Tibial artery (tissue), 4 donors: Measurements from ENCODE around the gene WARS2.

ENCODE experiments used
- DNase-seq, 2 donors: peaks; one replicate each; pipeline ENCODE4 v3.0.0-alpha.2; 2019
- H3K27ac ChIP-seq, 2 donors: fragments of 200-600 bp; sonication (generic) in 1 of 2; 1 replicate in 1 of 2; 2 replicates in 1 of 2; pipeline ENCODE4 v1.5.1; 2018 to 2019; ENCODE audit warnings: mild to moderate bottlenecking in 1 of 2
- H3K27me3 ChIP-seq, 2 donors: fragments of 200-600 bp; sonication (generic) in 1 of 2; one replicate each; pipeline versions ENCODE4 v1.5.1 to v1.6.0; 2016 to 2019
- H3K36me3 ChIP-seq, 3 donors: fragments of 200-600 bp; sonication (generic) in 2 of 3; one replicate each; pipeline ENCODE4 v1.5.1; 2016 to 2019; ENCODE audit warnings: mild to moderate bottlenecking in 2 of 3
- H3K4me1 ChIP-seq, 4 donors: fragments of 200-600 bp; sonication (generic) in 2 of 4; 1 replicate in 3 of 4; 2 replicates in 1 of 4; pipeline ENCODE4 v1.5.1; 2016 to 2019
- H3K4me3 ChIP-seq, 2 donors: fragments of 200-600 bp; sonication (generic) in 1 of 2; 1 replicate in 1 of 2; 2 replicates in 1 of 2; pipeline ENCODE4 v1.5.1; 2018 to 2019; ENCODE audit warnings: mild to moderate bottlenecking in 2 of 2
- H3K9me3 ChIP-seq, 3 donors: fragments of 200-600 bp; sonication (generic) in 1 of 3; one replicate each; pipeline ENCODE4 v1.5.1; 2016 to 2019
- CTCF ChIP-seq, 2 experiments: fragments of 200-600 bp in 1 of 2; fragments of 450-650 bp in 1 of 2; IDR thresholded peaks; one replicate each; pipeline ENCODE4 v1.5.1; 2017 to 2019; ENCODE audit warnings: antibody characterized with exemption in 2 of 2, mild to moderate bottlenecking in 1 of 2, moderate library complexity in 1 of 2
- intact Hi-C: fragments of 100-400 bp; cut with DNase I; formaldehyde crosslinking; loops from one replicate; pipeline ENCODE4 v1.15.0; 2023; ENCODE audit warnings: low total_unique reads

Gene WARS2

GRCh38 chr1:119146466-119146865 lies 6.0 kb upstream of the WARS2 start:
- intact Hi-C loops, result no loop called here
- Histone ChIP-seq H3K27ac (no peak overlapping the region), H3K27me3 (no peaks in the 10 kb centered on the region), H3K9me3 (no peaks in the 10 kb centered on the region), H3K4me1 (peaks cover 0 to 22% (median 8%) of the 10 kb centered on the region in 4 donors), H3K4me3 (no peak overlapping the region), H3K36me3 (peaks cover 0 to 3% (median 0%) of the 10 kb centered on the region in 3 donors)
- no peak for DNase-seq
- no peak for TF ChIP-seq CTCF (IDR thresholded peaks at IDR 0.05)

GRCh38 chr1:119144813-119145212 lies 4.4 kb upstream of the WARS2 start:
- Histone ChIP-seq H3K36me3 (peaks cover 0 to 3% (median 0%) of the 10 kb centered on the region in 3 donors), H3K27ac (no peak overlapping the region), H3K4me3 (no peak overlapping the region), H3K4me1 (peaks cover 0 to 29% (median 12%) of the 10 kb centered on the region in 4 donors), H3K27me3 (no peaks in the 10 kb centered on the region), H3K9me3 (no peaks in the 10 kb centered on the region)
- TF ChIP-seq CTCF (IDR thresholded peaks at IDR 0.05), result no peak
- no peak for DNase-seq
- intact Hi-C loops, result no loop called here

GRCh38 chr1:119143706-119144105 lies 3.3 kb upstream of the WARS2 start:
- Histone ChIP-seq H3K27ac (no peak overlapping the region), H3K9me3 (no peaks in the 10 kb centered on the region), H3K27me3 (no peaks in the 10 kb centered on the region), H3K4me1 (peaks cover 0 to 35% (median 17%) of the 10 kb centered on the region in 4 donors), H3K4me3 (no peak overlapping the region), H3K36me3 (peaks cover 0 to 3% (median 0%) of the 10 kb centered on the region in 3 donors)
- no peak for TF ChIP-seq CTCF (IDR thresholded peaks at IDR 0.05)
- intact Hi-C loops, result no loop called here
- no peak for DNase-seq

GRCh38 chr1:119141660-119142059 lies 1.2 kb upstream of the WARS2 start:
- no peak for DNase-seq
- no peak overlapping the region for H3K4me3 ChIP-seq
- no peak overlapping the region for H3K27ac ChIP-seq
- H3K27me3 ChIP-seq, result no peaks in the 10 kb centered on the region
- H3K4me1 ChIP-seq, result peaks cover 0 to 27% (median 17%) of the 10 kb centered on the region in 4 donors
- H3K36me3 ChIP-seq, result peaks cover 0 to 3% (median 0%) of the 10 kb centered on the region in 3 donors
- H3K9me3 ChIP-seq, result no peaks in the 10 kb centered on the region
- TF ChIP-seq CTCF (IDR thresholded peaks at IDR 0.05), result no peak
- intact Hi-C loops, result no loop called here

GRCh38 chr1:119141020-119141424 lies 569 bp upstream of the WARS2 start:
- Histone ChIP-seq H3K9me3 (no peaks in the 10 kb centered on the region), H3K4me3 (peak overlapping the region; percentile 63 to 74), H3K4me1 (peaks cover 0 to 27% (median 17%) of the 10 kb centered on the region in 4 donors), H3K27me3 (no peaks in the 10 kb centered on the region), H3K36me3 (peaks cover 0 to 3% (median 0%) of the 10 kb centered on the region in 3 donors), H3K27ac (peak overlapping the region; percentile 95 to 98)
- TF ChIP-seq CTCF (IDR thresholded peaks at IDR 0.05), result no peak
- DNase-seq, result no peak
- intact Hi-C loops, result no loop called here

GRCh38 chr1:119139857-119140176 lies 636 bp downstream of the WARS2 start:
- TF ChIP-seq CTCF (IDR thresholded peaks at IDR 0.05), result no peak
- H3K4me1 ChIP-seq, result peaks cover 0 to 28% (median 17%) of the 10 kb centered on the region in 4 donors
- H3K27ac ChIP-seq, result peak overlapping the region; percentile 95 to 98
- DNase-seq, result no peak
- H3K36me3 ChIP-seq, result peaks cover 0 to 3% (median 0%) of the 10 kb centered on the region in 3 donors
- H3K4me3 ChIP-seq, result peak overlapping the region; percentile 63 to 74
- H3K9me3 ChIP-seq, result no peaks in the 10 kb centered on the region
- intact Hi-C loops, result no loop called here
- H3K27me3 ChIP-seq, result no peaks in the 10 kb centered on the region
